ENCODE measurements around the gene TRAPPC10. TPM values are rescaled to one million over a fixed set of nuclear protein-coding genes. Genes with fewer than 3 reads are reported as not detected.

The TRAPPC10 gene
- total and polyA plus RNA-seq, 10 of the 15 experiments (the other 5 are each of a cell fraction or from before 2014, with no cell fraction given) = 1.1 to 39.6 (median 28.2) TPM

DNA sequence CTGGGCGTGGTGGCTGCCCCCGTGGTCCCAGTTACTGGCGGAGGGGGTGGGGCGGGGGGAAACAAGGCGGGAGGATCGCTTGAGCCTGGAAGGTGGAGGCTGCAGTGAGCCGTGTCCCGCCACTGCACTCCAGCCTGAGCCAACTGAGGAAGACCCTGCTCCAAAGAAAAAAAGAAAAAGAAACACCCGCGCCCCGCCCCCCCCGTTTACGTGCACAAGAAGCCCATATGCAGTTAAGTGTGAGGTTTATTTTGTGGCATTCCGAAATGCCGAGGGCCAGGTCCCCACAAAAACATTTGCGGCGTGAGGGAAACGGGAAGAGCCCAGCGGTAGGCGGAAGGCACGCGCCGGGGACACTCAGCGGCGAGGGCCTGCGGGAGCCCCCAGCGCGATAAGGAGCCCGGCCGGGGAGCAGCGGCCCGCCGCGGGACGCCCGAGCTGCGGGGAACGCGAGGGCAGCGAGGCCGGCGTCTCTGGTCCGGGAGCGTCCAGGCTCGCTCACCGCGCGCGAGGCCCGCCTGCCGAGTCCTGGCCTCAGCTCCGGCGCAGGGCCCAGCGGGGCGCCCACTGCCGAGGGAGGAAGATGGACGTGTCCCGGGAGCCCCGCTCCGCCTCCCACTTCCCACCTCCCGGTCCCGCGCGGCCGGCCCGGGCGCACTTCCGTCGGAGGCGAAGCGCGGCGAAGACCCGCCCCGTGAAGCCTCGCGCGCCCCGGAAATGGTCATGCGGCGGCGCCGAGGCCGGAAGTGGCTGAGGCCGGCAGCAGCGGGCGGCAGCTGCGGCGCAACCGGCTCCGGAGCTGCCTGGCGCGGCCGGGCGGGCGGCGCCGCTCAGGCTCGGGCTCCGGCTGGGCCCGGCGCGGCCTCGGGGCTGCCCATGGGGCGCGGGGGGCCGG lies at the start of gene TRAPPC10 (continued):
- no peak for TF ChIP-seq MTA2 (IDR thresholded peaks at IDR 0.05; ENCODE audit: low read depth)
- TF ChIP-seq HDAC6 (IDR thresholded peaks at IDR 0.05; ENCODE audit: unreplicated experiment) = no peak
- TF ChIP-seq MEF2A (IDR thresholded peaks at IDR 0.05; ENCODE audit: insufficient read depth, low read depth, low read length) = peak; percentile 39; the same call in 1 of the 2 replicates
- TF ChIP-seq MYB (IDR thresholded peaks at IDR 0.05; ENCODE audit: borderline replicate concordance, low read depth, low read length) = no peak
- TF ChIP-seq FOXK2 (IDR thresholded peaks at IDR 0.05) = no peak
- TF ChIP-seq POLR2AphosphoS2 (IDR thresholded peaks at IDR 0.05; ENCODE audit: low read depth, low read length) = peak; percentile 79; the same call in 1 of the 2 replicates
- TF ChIP-seq ETV6 (conservative IDR thresholded peaks at IDR 0.05 in 1 of 2, IDR thresholded peaks at IDR 0.05 in 1 of 2; ENCODE audit: borderline replicate concordance in 1 of 2, low read depth in 1 of 2) = 0 out of 4 replicates have a peak, but pooled peaks of 1 of the 2 experiments have one; percentile 11
- TF ChIP-seq SPI1 (IDR thresholded peaks at IDR 0.05; ENCODE audit: borderline replicate concordance, insufficient read depth, low read depth, low read length) = peak; percentile 69
- TF ChIP-seq, protein P1, sequence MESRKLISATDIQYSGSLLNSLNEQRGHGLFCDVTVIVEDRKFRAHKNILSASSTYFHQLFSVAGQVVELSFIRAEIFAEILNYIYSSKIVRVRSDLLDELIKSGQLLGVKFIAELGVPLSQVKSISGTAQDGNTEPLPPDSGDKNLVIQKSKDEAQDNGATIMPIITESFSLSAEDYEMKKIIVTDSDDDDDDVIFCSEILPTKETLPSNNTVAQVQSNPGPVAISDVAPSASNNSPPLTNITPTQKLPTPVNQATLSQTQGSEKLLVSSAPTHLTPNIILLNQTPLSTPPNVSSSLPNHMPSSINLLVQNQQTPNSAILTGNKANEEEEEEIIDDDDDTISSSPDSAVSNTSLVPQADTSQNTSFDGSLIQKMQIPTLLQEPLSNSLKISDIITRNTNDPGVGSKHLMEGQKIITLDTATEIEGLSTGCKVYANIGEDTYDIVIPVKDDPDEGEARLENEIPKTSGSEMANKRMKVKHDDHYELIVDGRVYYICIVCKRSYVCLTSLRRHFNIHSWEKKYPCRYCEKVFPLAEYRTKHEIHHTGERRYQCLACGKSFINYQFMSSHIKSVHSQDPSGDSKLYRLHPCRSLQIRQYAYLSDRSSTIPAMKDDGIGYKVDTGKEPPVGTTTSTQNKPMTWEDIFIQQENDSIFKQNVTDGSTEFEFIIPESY (IDR thresholded peaks at IDR 0.05) = no peak
- no peak for TF ChIP-seq ESRRA (IDR thresholded peaks at IDR 0.05; ENCODE audit: low read length)
- TF ChIP-seq SMARCA5 (IDR thresholded peaks at IDR 0.05) = peak; percentile 81; the same call in 1 of the 2 replicates
- peak; percentile 93 for TF ChIP-seq IKZF1 (conservative IDR thresholded peaks at IDR 0.05)
- no peak for TF ChIP-seq IRF4 (IDR thresholded peaks at IDR 0.05; ENCODE audit: low read depth, low read length)
- no peak for TF ChIP-seq RCOR1 (conservative IDR thresholded peaks at IDR 0.05; ENCODE audit: low read depth, low read length)
- no peak for TF ChIP-seq YBX1 (IDR thresholded peaks at IDR 0.05)
- TF ChIP-seq TCF3 (IDR thresholded peaks at IDR 0.05; ENCODE audit: borderline replicate concordance, insufficient read depth, low read depth, low read length) = peak; percentile 67; the same call in 1 of the 2 replicates
- peak; percentile 85 for TF ChIP-seq POLR2AphosphoS5 (IDR thresholded peaks at IDR 0.05; ENCODE audit: low read length)
- no peak for TF ChIP-seq RBBP5 (conservative IDR thresholded peaks at IDR 0.05)
- TF ChIP-seq POLR2A (IDR thresholded peaks at IDR 0.05; ENCODE audit: low read depth, low read length) = peak; percentile 89
- TF ChIP-seq WRNIP1 (IDR thresholded peaks at IDR 0.05; ENCODE audit: borderline replicate concordance, low read depth, low read length) = no peak
- peak; percentile 36 for TF ChIP-seq SP1 (IDR thresholded peaks at IDR 0.05; ENCODE audit: low read depth, low read length)
- no peak for TF ChIP-seq NBN (IDR thresholded peaks at IDR 0.05)
- TF ChIP-seq ZNF274 (IDR thresholded peaks at IDR 0.05; ENCODE audit: insufficient read depth, insufficient read length) = no peak
- peak; percentile 12 to 74; a peak in 3 of 4 replicates for TF ChIP-seq BHLHE40 (IDR thresholded peaks at IDR 0.05; ENCODE audit: borderline replicate concordance in 1 of 2, low read depth in 2 of 2, low read length in 1 of 2)
- peak; percentile 72 for TF ChIP-seq HCFC1 (IDR thresholded peaks at IDR 0.05; ENCODE audit: low read length)
- no peak for TF ChIP-seq RELB (IDR thresholded peaks at IDR 0.05; ENCODE audit: low read depth)

Measured in GM12878 (cell line).